Loucy (cell line): ENCODE measurements around the gene SPPL3.

Experiments
- EZH2phosphoT487 ChIP-seq: fragments of 200-600 bp; IDR thresholded peaks from 2 replicates; pipeline ENCODE4 v1.6.1; 2018; ENCODE audit warnings: antibody characterized with exemption, mild to moderate bottlenecking, moderate library complexity, borderline replicate concordance
- TF ChIP-seq, protein P1 (sequence below): fragments of 200-600 bp; sonication (generic); conservative IDR thresholded peaks from 2 replicates; pipeline ENCODE4 v1.5.1; 2014; ENCODE audit warnings: mild to moderate bottlenecking, antibody characterized with exemption, low read length

DNA sequence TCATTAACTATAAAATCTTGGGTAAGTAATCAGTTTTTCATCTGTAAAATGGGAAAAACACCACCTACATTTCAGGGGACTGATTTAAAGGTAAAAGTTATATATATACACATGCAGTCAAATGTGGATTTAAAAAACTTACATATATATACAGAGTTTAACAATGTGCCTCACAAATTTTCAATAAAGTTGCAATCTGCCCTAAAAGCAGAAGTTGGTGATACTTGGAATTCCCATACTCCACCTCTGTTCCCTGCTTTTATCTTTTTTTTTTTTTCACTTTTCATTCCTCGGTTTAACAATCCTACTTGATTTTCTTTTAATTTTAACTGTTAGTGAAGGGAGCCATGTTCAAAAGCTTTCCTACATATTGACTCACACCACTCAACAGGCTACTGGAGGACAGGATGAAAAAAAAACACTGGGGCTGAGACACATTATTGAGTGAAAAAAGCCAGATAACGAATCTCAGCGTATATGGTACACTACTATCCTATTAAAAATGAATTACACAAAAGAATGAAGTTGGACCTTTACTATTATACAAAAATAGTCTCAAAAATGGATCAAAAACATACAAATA is 24.3 kb downstream of the SPPL3 start:
- no peak for TF ChIP-seq EZH2phosphoT487
- TF ChIP-seq, protein P1, sequence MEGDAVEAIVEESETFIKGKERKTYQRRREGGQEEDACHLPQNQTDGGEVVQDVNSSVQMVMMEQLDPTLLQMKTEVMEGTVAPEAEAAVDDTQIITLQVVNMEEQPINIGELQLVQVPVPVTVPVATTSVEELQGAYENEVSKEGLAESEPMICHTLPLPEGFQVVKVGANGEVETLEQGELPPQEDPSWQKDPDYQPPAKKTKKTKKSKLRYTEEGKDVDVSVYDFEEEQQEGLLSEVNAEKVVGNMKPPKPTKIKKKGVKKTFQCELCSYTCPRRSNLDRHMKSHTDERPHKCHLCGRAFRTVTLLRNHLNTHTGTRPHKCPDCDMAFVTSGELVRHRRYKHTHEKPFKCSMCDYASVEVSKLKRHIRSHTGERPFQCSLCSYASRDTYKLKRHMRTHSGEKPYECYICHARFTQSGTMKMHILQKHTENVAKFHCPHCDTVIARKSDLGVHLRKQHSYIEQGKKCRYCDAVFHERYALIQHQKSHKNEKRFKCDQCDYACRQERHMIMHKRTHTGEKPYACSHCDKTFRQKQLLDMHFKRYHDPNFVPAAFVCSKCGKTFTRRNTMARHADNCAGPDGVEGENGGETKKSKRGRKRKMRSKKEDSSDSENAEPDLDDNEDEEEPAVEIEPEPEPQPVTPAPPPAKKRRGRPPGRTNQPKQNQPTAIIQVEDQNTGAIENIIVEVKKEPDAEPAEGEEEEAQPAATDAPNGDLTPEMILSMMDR = no peak
